H1 (cell line): Measurements from ENCODE around the gene BNIP2. TPM values are rescaled to one million over a fixed set of nuclear protein-coding genes. Genes with fewer than 3 reads are reported as not detected.

Experiments
- CTCF ChIA-PET: fragments of 300-600 bp; sonication (Branson Sonifier 250); formaldehyde crosslinking; loops from one replicate; lab custom pipeline; 2021; ENCODE audit not compliant: partially characterized antibody; lab: Charles Lee
- POLR2A ChIA-PET: fragments of 300-600 bp; sonication (Branson Sonifier 250); formaldehyde crosslinking; loops from one replicate; lab custom pipeline; 2021; ENCODE audit warnings: inconsistent platforms; ENCODE audit not compliant: partially characterized antibody; lab: Charles Lee
- DNase-seq, 2 experiments: peaks; one replicate each; pipeline versions ENCODE4 v3.0.0 to v3.0.0-alpha.2; 2010 to 2022; ENCODE audit warnings: low spot score in 2 of 2, low read depth in 1 of 2, mixed read lengths in 1 of 2
- FAIRE-seq: peaks from 2 replicates; lab custom pipeline; 2011; peaks lifted over from hg19 to GRCh38; lab: Jason Lieb, UNC
- H2AFZ ChIP-seq: 2 replicates; pipeline ENCODE4 v1.8.1; 2012; ENCODE audit warnings: low read length, inconsistent platforms
- H2AK5ac ChIP-seq: 2 replicates; pipeline ENCODE4 v1.6.1; 2013; ENCODE audit warnings: low read depth, low read length
- H2BK120ac ChIP-seq: replicated peaks from 2 replicates; pipeline ENCODE3; 2013; ENCODE audit warnings: low read depth, low read length, inconsistent platforms
- H2BK12ac ChIP-seq: 2 replicates; pipeline ENCODE4 v1.6.1; 2013; ENCODE audit warnings: low read depth, low read length
- H2BK15ac ChIP-seq: 2 replicates; pipeline ENCODE4 v1.6.1; 2013; ENCODE audit warnings: low read length
- H2BK20ac ChIP-seq: 2 replicates; pipeline ENCODE4 v1.6.1; 2013; ENCODE audit warnings: low read length
- H2BK5ac ChIP-seq: 2 replicates; pipeline ENCODE4 v1.6.1; 2013; ENCODE audit warnings: low read depth, low read length
- H3K14ac ChIP-seq: 2 replicates; pipeline ENCODE4 v1.6.1; 2013; ENCODE audit warnings: inconsistent platforms; ENCODE audit not compliant: insufficient read length
- H3K18ac ChIP-seq: 2 replicates; pipeline ENCODE4 v1.6.1; 2013; ENCODE audit warnings: low read length; ENCODE audit errors: extremely low read depth
- H3K23ac ChIP-seq: 2 replicates; pipeline ENCODE4 v1.6.1; 2013; ENCODE audit warnings: inconsistent platforms; ENCODE audit not compliant: insufficient read length
- H3K23me2 ChIP-seq: 2 replicates; pipeline ENCODE4 v1.6.1; 2013; ENCODE audit warnings: low read depth, low read length
- H3K27ac ChIP-seq: 2 replicates; pipeline ENCODE4 v1.6.1; 2011; ENCODE audit warnings: low read depth, low read length, inconsistent platforms
- H3K27me3 ChIP-seq, 4 experiments: replicated peaks in 1 of 4; 1 replicate in 1 of 4; 2 replicates in 3 of 4; pipeline versions ENCODE4 v1.6.1 to v1.8.1; 2011 to 2013; ENCODE audit warnings: low read length in 3 of 4, mild to moderate bottlenecking in 3 of 4, inconsistent platforms in 2 of 4, mixed read lengths in 2 of 4, moderate library complexity in 1 of 4; ENCODE audit not compliant: control insufficient read depth in 3 of 4, insufficient read depth in 3 of 4; ENCODE audit errors: extremely low read depth in 1 of 4
- H3K36me3 ChIP-seq, 4 experiments: 2 replicates each; pipeline versions ENCODE4 v1.6.1 to v1.8.1; 2011 to 2013; ENCODE audit warnings: mild to moderate bottlenecking in 4 of 4, low read length in 3 of 4, moderate library complexity in 2 of 4, control low read depth in 1 of 4, inconsistent platforms in 1 of 4; ENCODE audit not compliant: insufficient read depth in 4 of 4, control insufficient read depth in 2 of 4
- H3K4ac ChIP-seq: replicated peaks from 2 replicates; pipeline ENCODE3; 2013; ENCODE audit warnings: low read length, low read depth, mixed read lengths, inconsistent platforms; ENCODE audit not compliant: insufficient read length
- H3K4me1 ChIP-seq, 4 experiments: replicated peaks in 1 of 4; 1 replicate in 1 of 4; 2 replicates in 3 of 4; pipeline versions ENCODE4 v1.6.1 to v1.8.1; 2011 to 2013; ENCODE audit warnings: low read length in 3 of 4, inconsistent platforms in 2 of 4, mixed read lengths in 1 of 4; ENCODE audit not compliant: insufficient read depth in 4 of 4, control insufficient read depth in 3 of 4
- H3K4me2 ChIP-seq, 2 experiments: 2 replicates each; pipeline versions ENCODE4 v1.6.1 to v1.8.1; 2011 to 2013; ENCODE audit warnings: low read depth in 2 of 2, low read length in 2 of 2, control low read depth in 1 of 2, inconsistent platforms in 1 of 2, mild to moderate bottlenecking in 1 of 2; ENCODE audit not compliant: insufficient read depth in 1 of 2
- H3K4me3 ChIP-seq, 4 experiments: fragments of 200-600, 300-600 bp in 1 of 4; sonication (generic), shearing (Covaris generic), sonication (Bioruptor Twin) in 1 of 4; 2 replicates each; pipeline versions ENCODE4 v1.5.1 to v1.8.1; 2011 to 2016; ENCODE audit warnings: low read length in 4 of 4, low read depth in 3 of 4, control low read depth in 2 of 4, inconsistent platforms in 2 of 4, mild to moderate bottlenecking in 2 of 4, mixed read lengths in 1 of 4, moderate library complexity in 1 of 4; ENCODE audit not compliant: insufficient read depth in 2 of 4; ENCODE audit errors: extremely low read depth in 1 of 4
- H3K56ac ChIP-seq: replicated peaks from 2 replicates; pipeline ENCODE3; 2013; ENCODE audit warnings: low read depth, mild to moderate bottlenecking, mixed read lengths, low read length, inconsistent platforms; ENCODE audit not compliant: insufficient read length
- H3K79me1 ChIP-seq: 2 replicates; pipeline ENCODE4 v1.6.1; 2013; ENCODE audit warnings: low read depth, low read length, control low read depth
- H3K79me2 ChIP-seq, 2 experiments: 2 replicates each; pipeline versions ENCODE4 v1.6.1 to v1.8.1; 2012 to 2013; ENCODE audit warnings: low read length in 2 of 2, mild to moderate bottlenecking in 2 of 2, inconsistent platforms in 1 of 2; ENCODE audit not compliant: insufficient read depth in 2 of 2, control insufficient read depth in 1 of 2
- H3K9ac ChIP-seq, 4 experiments: replicated peaks in 1 of 4; 1 replicate in 1 of 4; 2 replicates in 3 of 4; pipeline versions ENCODE4 v1.6.1 to v1.8.1; 2011 to 2013; ENCODE audit warnings: low read depth in 3 of 4, low read length in 3 of 4, control low read depth in 2 of 4, mild to moderate bottlenecking in 2 of 4, moderate library complexity in 2 of 4, inconsistent platforms in 1 of 4; ENCODE audit errors: extremely low read depth in 1 of 4
- H3K9me3 ChIP-seq, 2 experiments: 2 replicates each; pipeline versions ENCODE4 v1.6.1 to v1.8.1; 2012 to 2013; ENCODE audit warnings: mild to moderate bottlenecking in 2 of 2, moderate library complexity in 2 of 2, control low read depth in 1 of 2, inconsistent platforms in 1 of 2, low read depth in 1 of 2, low read length in 1 of 2, mixed read lengths in 1 of 2; ENCODE audit not compliant: insufficient read depth in 2 of 2
- H4K20me1 ChIP-seq, 2 experiments: replicated peaks in 1 of 2; 2 replicates each; pipeline versions ENCODE3 to v1.8.1; 2011 to 2013; ENCODE audit warnings: inconsistent platforms in 2 of 2, low read length in 2 of 2, mild to moderate bottlenecking in 1 of 2; ENCODE audit not compliant: insufficient read depth in 2 of 2, control insufficient read depth in 1 of 2
- H4K5ac ChIP-seq: 2 replicates; pipeline ENCODE4 v1.6.1; 2013; ENCODE audit warnings: low read length, low read depth, mixed read lengths, inconsistent platforms; ENCODE audit not compliant: insufficient read length
- H4K8ac ChIP-seq: 2 replicates; pipeline ENCODE4 v1.8.0; 2013; ENCODE audit warnings: mild to moderate bottlenecking, moderate library complexity, low read length, inconsistent platforms; ENCODE audit not compliant: insufficient read depth; ENCODE audit errors: extremely low read depth
- H4K91ac ChIP-seq: replicated peaks from 2 replicates; pipeline ENCODE3; 2013; ENCODE audit warnings: low read length, mixed read lengths, inconsistent platforms; ENCODE audit not compliant: insufficient read length
- CEBPB ChIP-seq: IDR thresholded peaks from 2 replicates; pipeline ENCODE4 v1.6.1; 2012; ENCODE audit warnings: low read depth, low read length
- EZH2 ChIP-seq: fragments of 200-600 bp; sonication (generic); IDR thresholded peaks from 2 replicates; pipeline ENCODE4 v1.7.1; 2012; ENCODE audit warnings: low read depth, mild to moderate bottlenecking, moderate library complexity, low read length, inconsistent platforms; ENCODE audit not compliant: severe bottlenecking
- JUND ChIP-seq: IDR thresholded peaks from 2 replicates; pipeline ENCODE4 v1.6.1; 2011; ENCODE audit warnings: mild to moderate bottlenecking, improper control_type of control experiment, low read length
- KDM5A ChIP-seq: fragments of 200-600 bp; IDR thresholded peaks from 2 replicates; pipeline ENCODE4 v1.7.1; 2012; ENCODE audit warnings: mild to moderate bottlenecking, low read length, inconsistent platforms, mixed read lengths
- POLR2A ChIP-seq, 2 experiments: IDR thresholded peaks; 1 replicate in 1 of 2; 2 replicates in 1 of 2; pipeline ENCODE4 v1.6.1; 2011; ENCODE audit warnings: low read depth in 2 of 2, low read length in 2 of 2, mild to moderate bottlenecking in 2 of 2; ENCODE audit errors: control extremely low read depth in 1 of 2
- SAP30 ChIP-seq: fragments of 300-600 bp; sonication (generic); IDR thresholded peaks from 2 replicates; pipeline ENCODE4 v1.7.1; 2012; ENCODE audit warnings: low read length, moderate library complexity, mild to moderate bottlenecking, inconsistent platforms; ENCODE audit not compliant: insufficient read depth, insufficient replicate concordance
- SIX5 ChIP-seq: IDR thresholded peaks from 2 replicates; pipeline ENCODE4 v1.6.1; 2011; ENCODE audit warnings: mild to moderate bottlenecking, low read depth, low read length
- SUZ12 ChIP-seq: fragments of 200-600 bp; sonication (generic); IDR thresholded peaks from 2 replicates; pipeline ENCODE4 v1.6.1; 2012; ENCODE audit warnings: mild to moderate bottlenecking, inconsistent platforms, low read length, moderate library complexity, mixed read lengths
- TEAD4 ChIP-seq: IDR thresholded peaks from 2 replicates; pipeline ENCODE4 v1.6.1; 2012; ENCODE audit warnings: low read depth, low read length, inconsistent platforms, mixed read lengths
- WGBS, 2 experiments: shearing (Covaris generic) in 1 of 2; methylation state at CpG; one replicate each; pipeline versions ENCODE4 v1.1.6 to v1.1.7; 2013 to 2015; ENCODE audit warnings: low lambda C conversion rate in 2 of 2, mixed read lengths in 2 of 2, inconsistent platforms in 1 of 2, low coverage in 1 of 2, missing lambda C conversion rate in 1 of 2; ENCODE audit not compliant: insufficient replicate concordance in 2 of 2, insufficient coverage in 1 of 2, insufficient read length in 1 of 2; ENCODE audit errors: extremely low coverage in 1 of 2, missing lambda C conversion rate in 1 of 2; 5-methylcytosine and 5-hydroxymethylcytosine counted together
- polyA plus RNA-seq, 7 experiments: library from polyadenylated mRNA; depleted of rRNA in 3 of 7; stranded (reverse) in 5 of 7; unstranded in 2 of 7; fragments of >200 nt in 5 of 7; fragments of 200-250 nt in 2 of 7; gene quantifications; 1 replicate in 5 of 7; 2 replicates in 1 of 7; 4 replicates in 1 of 7; pipeline versions ENCODE4 v1.2.1 to v1.2.3, GENCODE V29; 2011 to 2013; ENCODE audit warnings: missing spikeins in 2 of 7, mixed read lengths in 2 of 7
- total RNA-seq: library from RNA; stranded (reverse); fragmentation: NEBNext Ultra II Directional; extraction: Animal tissue kit (Norgen Biotek cat#: 25700); gene quantifications from 2 replicates; pipeline ENCODE4 v1.2.1, GENCODE V29; 2021
- TF ChIP-seq, protein P1 (sequence below): IDR thresholded peaks from 2 replicates; pipeline ENCODE4 v1.6.1; 2011; ENCODE audit warnings: low read depth, mild to moderate bottlenecking, low read length; ENCODE audit not compliant: insufficient read depth

BNIP2 gene
- total and polyA plus RNA-seq, 2 of the 8 experiments (the other 6 are each of a cell fraction or from before 2014, with no cell fraction given), result 11.8 to 40.6 TPM

DNA sequence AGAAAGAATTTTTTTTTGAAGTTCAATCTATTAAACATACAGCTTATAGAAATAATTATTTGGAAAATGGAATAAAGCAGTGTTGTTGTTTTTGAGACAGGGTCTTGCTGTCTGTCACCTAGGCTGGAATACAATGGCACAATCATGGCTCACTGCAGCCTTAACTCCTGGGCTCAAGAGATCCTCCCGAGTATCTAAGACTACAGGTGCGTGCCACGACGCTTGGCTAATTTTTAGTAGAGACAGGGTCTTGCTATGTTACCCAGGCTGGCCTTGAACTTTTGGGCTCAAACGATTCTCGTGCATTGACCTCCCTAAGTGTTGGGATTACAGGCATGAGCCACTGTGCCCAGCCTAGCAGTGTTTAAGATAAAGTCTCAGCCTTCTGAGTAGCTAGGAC, 8.8 kb downstream of the BNIP2 start:
- H3K4me1 ChIP-seq, result no peaks in the 10 kb centered on the region
- CTCF ChIA-PET, result no interaction called here
- no peak overlapping the region for H2BK12ac ChIP-seq
- H2BK5ac ChIP-seq, result no peak overlapping the region
- peaks cover 5 to 7% of the 10 kb centered on the region in 2 experiments for H4K20me1 ChIP-seq
- no peak overlapping the region for H2AK5ac ChIP-seq
- H3K9ac ChIP-seq, result no peak overlapping the region
- peaks cover 6 to 62% (median 35%) of the 10 kb centered on the region in 4 experiments for H3K36me3 ChIP-seq
- H4K8ac ChIP-seq, result no peak overlapping the region
- H3K9me3 ChIP-seq, result no peaks in the 10 kb centered on the region
- H3K79me1 ChIP-seq, result no peaks in the 10 kb centered on the region
- FAIRE-seq (no peak), DNase-seq (no peak)
- H3K23ac ChIP-seq, result no peak overlapping the region
- no peak overlapping the region for H2AFZ ChIP-seq
- no peak overlapping the region for H3K4me2 ChIP-seq
- no peak overlapping the region for H2BK120ac ChIP-seq
- H3K27me3 ChIP-seq, result no peaks in the 10 kb centered on the region
- TF ChIP-seq SUZ12, result no peak
- no peak for TF ChIP-seq CEBPB
- no peak for TF ChIP-seq TEAD4
- no peak for TF ChIP-seq SIX5
- no peak for TF ChIP-seq KDM5A
- no peak for TF ChIP-seq SAP30
- no peak for TF ChIP-seq EZH2
- no peak for TF ChIP-seq POLR2A (IDR thresholded peaks at IDR 0.05; ENCODE audit: control extremely low read depth in 1 of 2, low read depth in 2 of 2, low read length in 2 of 2)
- TF ChIP-seq, protein P1, sequence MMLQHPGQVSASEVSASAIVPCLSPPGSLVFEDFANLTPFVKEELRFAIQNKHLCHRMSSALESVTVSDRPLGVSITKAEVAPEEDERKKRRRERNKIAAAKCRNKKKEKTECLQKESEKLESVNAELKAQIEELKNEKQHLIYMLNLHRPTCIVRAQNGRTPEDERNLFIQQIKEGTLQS, result no peak
- TF ChIP-seq JUND, result no peak
- POLR2A ChIA-PET, result interaction anchor here (0.9 to 1.1 kb wide), 2 partner anchors 9 to 10 kb away, joined by 3 to 4 read pairs; partner anchors contain the start of gene BNIP2
- no peak overlapping the region for H2BK20ac ChIP-seq
- H3K27ac ChIP-seq, result no peak overlapping the region
- no peak overlapping the region for H3K14ac ChIP-seq
- no peak overlapping the region for H3K18ac ChIP-seq
- no peak overlapping the region for H2BK15ac ChIP-seq
- no peak overlapping the region for H4K91ac ChIP-seq
- 92% methylated on average over 6 of the region's 6 CpGs; no CpG with 5 or more reads in 1 of the 2 experiments for WGBS, 2 experiments
- no peaks in the 10 kb centered on the region for H3K23me2 ChIP-seq
- no peak overlapping the region for H4K5ac ChIP-seq
- H3K56ac ChIP-seq, result no peak overlapping the region
- peaks cover 0 to 28% of the 10 kb centered on the region in 2 experiments; a peak in 3 of 4 replicates for H3K79me2 ChIP-seq
- no peak overlapping the region for H3K4ac ChIP-seq
- H3K4me3 ChIP-seq, result no peak overlapping the region
